HG02973 (cell line): ENCODE measurements around the gene MSRB3.

Experiments
- ATAC-seq: cut with Tn5 transposase; IDR thresholded peaks from one replicate; pipeline ENCODE4 v1.9.1; 2021; ENCODE audit warnings: moderate library complexity; ENCODE audit not compliant: unreplicated experiment

Gene MSRB3

DNA sequence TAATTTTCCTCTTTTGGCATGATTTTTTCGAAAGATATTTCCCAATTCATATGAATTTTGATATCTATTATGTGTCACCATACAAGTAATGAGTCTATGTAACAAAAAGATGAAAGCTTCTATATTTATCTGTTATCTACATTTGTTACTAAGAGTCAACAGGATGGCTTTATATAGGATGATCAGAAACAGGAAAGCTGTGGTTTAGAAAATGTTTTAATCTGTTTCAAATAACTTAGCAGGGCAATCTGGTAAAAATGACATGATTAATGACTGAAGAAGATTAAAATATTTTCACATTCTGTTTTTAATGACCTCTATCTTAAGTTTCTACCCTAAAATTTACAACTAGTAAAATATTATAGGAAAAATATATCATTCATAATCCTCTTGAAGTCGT, 105.8 kb downstream of the MSRB3 start:
- no peak for ATAC-seq

DNA sequence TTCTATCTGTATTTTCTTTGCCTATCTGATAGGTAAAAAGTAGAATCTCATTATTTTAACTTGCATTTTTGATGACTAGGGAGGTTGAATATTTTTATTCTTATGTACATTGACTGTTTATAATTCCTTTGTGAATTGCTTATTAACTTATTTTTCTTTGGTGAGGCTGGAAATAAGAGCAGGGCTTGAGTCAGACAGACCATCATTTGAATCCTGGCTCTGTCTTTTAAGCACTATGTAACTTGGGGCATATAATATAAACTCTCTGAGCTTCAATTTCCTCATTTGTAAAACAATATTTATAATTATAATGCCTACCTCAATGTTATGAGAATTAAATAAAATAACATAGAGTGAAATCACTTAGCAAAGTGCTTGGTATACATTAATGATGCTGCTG, 108.9 kb downstream of the MSRB3 start:
- no peak for ATAC-seq

DNA sequence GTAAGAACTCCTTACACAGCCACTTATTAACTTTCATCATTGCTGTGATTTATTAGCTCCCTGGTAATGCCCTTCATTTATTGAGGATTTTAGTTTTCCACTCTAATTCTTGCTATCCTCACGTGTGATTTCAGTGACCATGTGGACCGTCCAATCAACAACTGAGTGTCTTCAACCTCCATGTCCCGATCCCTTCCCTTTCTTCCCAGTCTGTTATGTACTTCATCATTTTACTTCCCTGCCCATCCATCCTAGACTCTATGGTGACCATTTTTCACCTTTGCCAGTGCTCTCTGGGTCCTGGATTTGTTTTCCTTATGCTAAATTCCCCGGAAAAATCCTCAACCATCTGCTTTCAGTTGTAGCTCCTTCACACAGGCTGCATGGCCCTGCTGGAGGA, 111.0 kb downstream of the MSRB3 start:
- no peak for ATAC-seq

DNA sequence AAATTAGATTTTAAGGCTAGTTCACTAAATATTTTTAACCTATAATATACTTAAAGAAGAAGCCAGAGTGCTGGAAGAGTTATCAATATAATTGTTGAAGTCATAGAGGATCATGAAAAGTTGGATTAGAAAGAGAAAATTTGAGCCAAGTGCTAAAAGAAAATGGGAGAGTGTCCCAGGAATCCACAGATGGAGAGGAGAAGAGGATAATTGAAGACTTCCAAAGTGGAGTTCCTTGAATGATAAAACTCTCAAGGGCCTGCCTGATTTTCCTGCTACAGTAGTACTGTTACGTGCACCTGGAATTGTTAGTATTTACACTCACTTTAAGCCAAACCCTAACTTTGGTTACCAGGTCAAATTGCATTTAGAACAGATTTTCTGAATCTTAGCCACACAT, 113.2 kb downstream of the MSRB3 start:
- no peak for ATAC-seq

DNA sequence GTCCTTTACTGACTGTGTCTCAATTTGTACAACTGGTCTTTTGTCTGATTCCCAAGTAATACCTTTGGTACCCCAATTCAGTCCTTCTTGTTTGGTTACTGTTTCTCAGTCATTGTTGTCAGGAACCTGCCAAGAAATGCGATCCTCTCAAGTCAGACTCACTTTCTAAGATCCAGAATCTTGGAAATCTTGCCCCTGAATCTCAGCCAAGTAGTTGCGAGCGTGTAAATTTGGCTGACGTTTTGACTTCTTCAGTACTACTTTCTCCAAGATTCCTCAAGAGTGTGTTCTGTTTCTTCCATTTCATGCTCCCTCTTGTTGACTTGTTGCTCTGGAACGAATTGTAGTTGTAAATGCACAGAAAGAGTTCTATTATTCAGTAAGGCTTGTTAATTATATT, 114.0 kb downstream of the MSRB3 start:
- ATAC-seq: no peak

DNA sequence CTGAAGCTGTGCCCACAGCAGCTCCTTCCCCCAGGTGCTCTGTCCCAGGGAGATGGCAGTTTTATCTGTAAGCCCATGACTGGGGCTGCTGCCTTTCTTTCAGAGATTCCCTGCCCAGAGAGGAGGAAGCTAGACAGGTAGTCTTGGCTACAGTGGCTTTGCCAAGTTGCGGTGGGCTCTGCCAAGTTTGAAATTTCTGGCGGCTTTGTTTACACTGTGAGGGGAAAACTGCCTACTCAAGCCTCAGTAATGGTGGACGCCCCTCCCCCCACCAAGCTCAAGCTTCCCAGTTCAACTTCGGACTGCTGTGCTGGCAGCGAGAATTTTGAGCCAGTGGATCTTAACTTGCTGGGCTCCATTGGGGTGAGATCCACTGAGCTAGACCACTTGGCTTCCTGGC, 124.7 kb downstream of the MSRB3 start:
- no peak for ATAC-seq

DNA sequence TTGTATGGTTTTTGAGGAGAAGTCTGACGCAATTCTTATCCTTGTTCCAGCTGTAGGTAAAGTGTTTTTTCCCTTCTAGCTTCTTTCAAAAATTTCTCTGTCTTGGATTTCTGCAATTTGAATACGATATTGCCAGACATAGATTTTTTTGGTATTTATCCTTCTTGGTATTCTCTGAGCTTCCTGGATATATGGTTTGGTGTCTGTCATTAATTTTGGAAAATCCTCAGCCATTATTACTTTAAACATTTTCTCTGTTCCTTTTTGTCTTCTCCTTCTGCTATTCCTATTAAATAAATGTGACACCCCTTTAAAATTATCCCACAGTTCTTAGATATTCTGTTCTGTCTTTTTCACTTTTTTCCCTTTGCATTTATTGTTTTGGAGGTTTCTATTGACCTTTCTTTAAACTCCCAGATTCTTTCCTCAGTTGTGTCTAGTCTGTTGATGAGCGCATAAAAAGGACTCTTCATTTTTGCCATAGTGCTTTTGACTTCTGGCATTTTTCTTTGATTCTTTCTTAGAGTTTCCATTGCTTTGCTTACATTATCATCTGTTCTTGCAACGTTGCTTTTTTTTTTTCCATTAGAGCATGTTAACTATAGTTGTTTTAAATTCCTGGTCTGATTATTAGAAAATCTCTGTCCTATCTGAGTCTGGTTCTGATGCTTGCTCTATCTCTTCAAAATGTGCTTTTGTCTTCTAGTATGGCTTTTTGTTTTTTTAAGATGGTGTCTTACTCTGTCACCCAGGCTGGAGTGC, 129.1 kb downstream of the MSRB3 start:
- no peak for ATAC-seq

DNA sequence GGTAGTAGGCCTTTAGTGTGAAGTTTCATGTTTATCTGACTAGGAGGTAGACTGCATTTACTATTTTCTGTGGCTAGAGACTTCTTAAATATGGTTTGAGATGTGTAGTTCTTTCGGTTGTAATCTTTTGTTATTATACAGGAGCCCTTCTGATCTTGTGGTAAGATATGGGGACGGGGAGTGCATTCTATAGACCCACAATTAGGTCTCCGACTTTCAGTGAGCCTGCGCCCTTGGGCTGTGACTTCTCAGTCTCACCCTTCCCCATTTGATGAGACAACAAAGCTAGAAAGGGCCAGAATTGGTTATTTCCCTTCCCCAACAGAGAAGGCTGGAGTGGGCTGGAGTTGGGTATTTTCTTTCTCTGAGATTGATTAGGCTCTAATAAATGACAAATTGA, 130.0 kb downstream of the MSRB3 start:
- ATAC-seq: no peak

DNA sequence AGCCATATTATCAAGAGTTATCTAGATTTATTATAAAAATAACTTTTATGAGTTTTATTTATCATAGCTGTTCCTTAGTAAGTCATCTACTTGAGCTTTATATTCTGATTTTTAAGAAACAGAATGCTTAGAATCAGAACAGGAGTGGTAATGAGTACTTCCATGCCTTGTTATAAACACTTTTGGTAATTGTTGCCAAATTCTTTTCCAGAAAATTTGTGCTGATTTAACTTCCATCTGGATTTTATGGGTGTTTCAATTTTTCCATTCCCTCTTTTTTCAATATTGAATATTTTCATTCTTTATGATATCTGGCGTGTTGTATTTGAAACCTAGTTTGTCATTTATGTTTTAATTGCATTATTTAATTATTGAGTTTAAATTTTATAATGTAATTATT, 131.2 kb downstream of the MSRB3 start:
- ATAC-seq: no peak

DNA sequence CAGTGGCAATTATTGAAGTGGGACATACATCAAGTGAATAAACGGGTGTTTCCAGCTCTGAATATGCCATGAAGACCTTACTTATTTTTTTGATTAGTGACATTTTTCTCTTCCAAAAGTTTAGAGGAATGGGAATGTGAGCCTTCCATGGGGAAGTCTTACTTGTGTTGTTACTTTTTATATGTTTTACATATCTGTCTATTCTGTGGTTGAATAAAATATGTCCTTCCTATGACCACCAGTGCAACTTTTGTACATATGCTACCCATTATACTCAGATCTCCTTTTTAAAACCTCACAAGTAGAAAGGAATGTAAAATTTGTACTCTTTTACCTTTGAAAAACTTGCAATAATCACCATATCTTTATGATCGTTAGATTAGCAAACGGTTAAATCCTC, 132.7 kb downstream of the MSRB3 start:
- ATAC-seq: no peak

DNA sequence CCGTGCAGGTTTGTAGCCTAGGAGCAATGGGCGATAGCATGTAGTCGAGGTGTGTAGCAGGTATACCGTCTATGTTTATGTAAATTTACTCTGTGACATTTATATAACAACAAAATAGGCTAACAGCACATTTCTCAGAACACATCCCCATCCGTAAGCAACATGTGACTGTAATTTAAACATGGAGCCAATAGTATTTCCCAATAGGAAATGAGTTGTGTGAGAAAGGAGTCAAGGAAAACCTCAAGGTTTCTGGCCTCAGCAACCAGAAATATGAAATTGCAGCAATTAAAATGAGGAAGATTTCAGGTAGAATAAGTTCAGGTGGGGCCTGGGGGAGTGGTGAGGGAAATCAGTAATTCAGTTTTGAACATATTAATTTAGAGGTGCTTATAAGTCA, 136.0 kb downstream of the MSRB3 start:
- no peak for ATAC-seq

DNA sequence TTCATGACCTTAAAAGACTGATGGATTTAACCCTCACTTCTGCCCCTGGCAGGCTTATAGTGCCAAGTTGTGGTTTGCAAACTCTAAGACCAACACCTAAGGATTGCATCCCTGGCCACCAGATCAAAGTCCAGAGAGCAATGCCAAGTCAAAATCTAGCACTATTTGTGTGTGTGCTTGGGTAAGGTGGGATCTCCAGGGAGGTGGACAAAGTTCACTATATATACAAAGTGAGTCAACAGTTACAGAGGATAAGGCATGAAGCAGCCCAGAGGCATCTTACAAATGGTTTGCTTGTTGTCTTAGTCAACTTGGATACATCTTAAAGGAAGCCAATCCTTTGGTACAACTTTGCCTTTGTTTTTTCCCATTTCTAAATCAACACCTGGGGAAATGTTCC, 137.3 kb downstream of the MSRB3 start:
- ATAC-seq: no peak

DNA sequence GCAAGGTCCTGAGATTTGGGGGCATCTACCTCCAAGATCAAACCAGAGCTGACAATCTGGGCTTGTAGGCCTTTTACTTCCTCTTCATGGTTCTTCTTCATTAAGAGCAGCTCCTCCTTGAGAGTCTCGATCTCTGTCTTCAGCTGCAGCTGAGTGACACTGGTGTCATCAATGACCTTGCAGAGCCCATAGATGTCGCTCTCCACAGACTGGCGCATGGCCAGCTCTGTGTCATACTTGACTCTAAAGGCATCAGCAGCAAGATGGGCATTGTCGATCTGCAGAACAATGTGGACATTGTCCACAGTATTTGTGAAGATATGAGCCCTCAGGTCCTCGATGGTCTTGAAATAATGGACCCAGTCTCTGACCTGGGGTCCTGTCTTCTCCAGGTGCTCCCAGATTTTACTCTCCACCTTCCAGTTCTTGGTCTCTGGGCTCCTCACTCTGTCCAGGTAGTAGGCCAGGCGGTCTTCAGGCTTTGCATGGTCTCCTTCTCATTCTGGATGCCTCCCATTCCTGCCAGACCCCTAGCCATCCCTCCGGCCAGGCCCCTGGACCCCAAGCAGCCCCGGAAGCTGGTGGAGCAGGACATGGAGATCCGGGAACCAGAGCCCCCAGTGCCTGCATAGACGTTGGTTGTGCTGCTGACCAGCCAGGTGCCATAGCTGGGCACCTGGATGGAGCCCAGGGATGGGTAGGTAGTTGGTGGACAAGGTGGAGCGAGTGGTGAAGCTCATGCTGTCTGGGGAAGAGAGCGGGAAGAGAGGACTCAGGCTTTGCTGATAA, 141.0 kb downstream of the MSRB3 start:
- no peak for ATAC-seq

DNA sequence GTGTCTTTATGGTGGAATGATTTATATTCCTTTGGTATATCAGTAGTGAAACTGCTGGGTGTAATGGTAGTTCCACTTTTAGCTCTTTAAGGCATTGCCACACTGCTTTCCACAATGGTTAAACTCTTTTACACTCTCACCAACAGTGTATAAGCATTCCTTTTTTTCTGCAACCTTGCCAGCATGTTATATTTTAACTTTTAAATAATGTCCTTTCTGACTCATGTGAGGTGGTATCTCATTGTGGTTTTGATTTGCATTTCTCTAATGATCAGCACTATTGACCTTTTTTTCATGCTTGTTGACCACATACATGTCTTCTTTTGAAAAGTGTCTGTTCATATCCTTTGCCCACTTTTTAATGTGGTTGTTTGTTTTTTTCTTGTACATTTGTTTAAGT, 142.5 kb downstream of the MSRB3 start:
- no peak for ATAC-seq

DNA sequence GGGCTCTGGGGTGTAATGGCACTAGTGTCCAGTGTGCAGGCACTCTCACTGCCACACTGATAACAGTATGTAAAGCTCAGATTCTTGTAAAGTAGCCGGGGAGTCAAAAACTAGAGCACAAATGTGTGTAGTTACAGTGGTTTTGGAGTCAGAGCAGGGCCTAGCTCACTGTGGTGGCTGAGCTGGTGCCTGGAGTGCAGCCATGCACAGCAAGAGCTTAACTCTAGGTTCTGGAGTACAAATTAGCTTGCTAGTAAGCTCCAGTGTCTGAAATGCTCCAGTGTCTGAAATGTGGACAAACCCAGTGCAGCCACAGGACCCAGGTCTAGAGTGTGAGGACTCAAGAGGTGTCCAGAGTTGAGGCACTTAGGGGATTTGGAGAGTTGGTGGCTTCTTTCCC, 149.2 kb downstream of the MSRB3 start:
- ATAC-seq: no peak

DNA sequence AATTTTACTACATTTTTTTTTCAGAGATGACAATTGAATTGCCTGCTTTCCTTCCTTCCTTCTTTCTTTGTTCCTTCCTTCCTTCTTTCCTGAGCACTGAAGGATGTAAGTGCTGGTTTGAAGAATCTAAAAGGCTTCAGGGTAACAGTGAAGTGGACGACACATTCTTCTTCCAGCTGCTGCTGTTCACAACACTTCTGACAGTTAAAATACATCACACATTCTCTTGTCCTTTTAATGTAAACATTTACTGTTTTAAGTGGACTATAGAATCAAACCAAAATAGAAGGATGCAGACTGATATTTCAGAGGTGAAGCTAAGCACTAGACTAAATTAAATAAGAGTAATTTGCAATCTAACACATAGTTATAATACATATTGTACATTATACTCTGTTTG, 151.5 kb downstream of the MSRB3 start:
- no peak for ATAC-seq

DNA sequence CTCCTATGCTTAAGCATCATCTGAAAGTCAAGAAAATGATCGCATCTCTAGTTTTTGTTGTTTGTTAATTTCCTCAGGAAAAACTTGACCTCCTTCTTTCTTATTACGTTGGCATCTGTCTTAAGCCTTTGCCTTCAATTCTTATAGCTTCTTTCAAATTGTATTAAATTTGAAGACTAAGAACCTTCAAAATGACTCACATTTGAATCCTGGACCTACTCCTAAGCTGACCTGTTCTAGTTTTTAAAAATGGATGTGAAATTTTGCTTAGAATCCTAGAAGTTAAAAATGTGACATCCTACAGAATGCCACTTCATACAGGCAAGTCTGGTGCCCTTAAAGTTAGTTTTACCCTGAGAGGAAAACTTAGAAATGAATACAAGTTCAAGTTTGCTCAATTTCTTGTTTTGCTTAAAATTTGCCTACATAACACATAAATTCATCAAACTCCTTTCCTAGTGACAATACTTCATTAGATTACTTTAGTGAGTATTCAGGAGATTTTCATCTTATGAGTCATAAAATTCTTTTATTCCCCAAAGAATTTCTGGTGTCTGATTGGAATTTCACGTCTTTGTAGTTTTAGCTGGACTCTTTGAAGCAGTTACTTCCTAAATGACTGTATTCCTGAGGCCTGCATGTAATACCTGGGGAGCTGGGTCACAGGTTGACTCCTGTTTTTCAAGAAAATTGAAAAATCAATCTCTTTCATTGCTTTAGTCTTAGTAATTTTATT, 152.3 kb downstream of the MSRB3 start:
- ATAC-seq: no peak

DNA sequence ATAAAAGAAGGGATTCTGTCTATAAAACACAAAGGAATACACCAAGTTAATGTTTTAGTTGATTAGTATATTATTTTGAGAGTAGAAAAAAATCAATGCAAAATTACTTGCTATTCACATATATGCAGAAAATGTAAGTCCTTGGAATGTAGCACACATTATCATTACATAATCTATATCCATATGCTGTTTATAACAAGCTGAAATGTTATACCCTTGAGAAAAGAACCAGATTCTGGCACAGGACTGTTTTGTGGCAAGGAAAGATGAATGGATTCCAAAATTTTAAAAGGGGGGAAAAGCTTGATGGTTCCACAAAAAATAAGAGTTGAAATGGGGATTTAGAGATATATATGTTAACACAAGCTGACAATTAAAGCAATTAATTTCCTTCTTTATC, 153.6 kb downstream of the MSRB3 start:
- ATAC-seq: no peak

DNA sequence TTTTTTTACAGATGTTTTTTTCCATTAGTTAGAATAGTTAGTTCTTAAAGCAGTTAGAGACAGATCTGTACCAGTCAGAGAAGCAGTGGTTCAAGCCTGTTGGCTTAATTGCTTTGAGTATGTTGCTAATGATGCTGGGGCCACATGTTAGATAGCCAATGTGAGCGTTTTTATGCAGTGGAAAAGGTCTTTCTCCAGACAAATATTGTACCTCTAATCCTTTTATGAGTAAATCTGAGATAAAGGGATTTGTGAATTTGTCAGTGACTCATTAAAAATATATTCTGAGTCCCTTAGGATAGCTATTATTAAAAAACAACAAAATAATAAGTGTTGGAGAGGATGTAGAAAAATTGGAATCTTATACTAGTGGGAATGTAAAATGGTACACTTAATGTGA, 154.2 kb downstream of the MSRB3 start:
- ATAC-seq: no peak

DNA sequence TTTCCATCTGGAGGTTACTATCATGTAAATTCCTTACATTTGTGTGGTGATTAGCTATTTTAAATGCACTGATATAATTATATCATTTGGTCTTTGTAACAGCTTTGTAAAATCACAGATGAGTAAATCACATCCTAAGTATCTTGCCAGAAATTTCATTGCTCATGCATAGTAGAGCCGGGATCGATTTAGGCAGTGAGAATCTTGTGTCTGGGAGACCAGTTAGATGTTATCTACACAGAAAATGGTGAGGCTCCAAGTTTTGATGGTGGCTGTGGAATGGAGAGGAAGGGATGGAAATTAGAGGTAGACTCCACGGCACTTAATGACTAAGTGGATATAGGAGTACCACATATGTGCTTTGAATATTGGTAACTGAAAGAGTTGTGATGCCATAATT, 156.3 kb downstream of the MSRB3 start:
- no peak for ATAC-seq

DNA sequence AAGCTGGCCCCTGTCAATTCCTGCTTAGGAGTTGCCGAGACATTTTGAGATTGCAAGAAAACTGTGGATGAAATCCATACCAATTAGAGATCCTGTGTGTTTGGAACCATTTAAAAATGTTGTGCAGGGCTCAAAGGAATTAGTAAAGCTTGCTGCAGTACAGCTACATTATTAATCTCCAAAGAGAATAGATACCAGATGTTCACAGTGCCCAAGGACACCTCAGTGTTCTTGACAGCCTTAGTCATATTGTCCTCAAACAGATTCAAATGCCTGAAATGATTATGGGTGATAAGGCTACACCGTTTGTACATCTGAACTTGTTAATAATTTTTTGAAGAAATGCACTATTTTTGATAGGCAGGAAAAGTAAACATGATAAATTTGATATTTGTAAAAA, 164.6 kb downstream of the MSRB3 start:
- ATAC-seq: no peak

DNA sequence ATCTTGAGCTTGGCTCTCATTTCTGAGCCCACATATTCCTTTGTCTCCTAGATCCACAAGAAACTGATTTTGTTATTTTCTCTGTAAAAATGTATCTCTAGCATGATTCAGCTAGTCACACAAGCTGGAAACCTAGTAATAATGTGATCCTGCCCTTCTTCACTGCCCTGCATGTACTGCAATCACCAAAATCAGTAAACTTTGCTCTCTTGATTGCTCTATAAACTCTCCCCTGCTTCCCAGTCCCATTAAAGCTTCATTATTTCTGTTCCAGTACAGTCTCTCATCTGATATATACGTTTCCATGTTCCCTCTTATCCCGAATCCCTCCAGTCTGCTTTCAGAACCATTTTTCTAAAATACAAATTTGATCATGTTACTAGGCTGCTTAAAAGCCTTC, 166.5 kb downstream of the MSRB3 start:
- no peak for ATAC-seq
